Measurements from ENCODE around the gene NKX1-1. TPM values are rescaled to one million over a fixed set of nuclear protein-coding genes. Genes with fewer than 3 reads are reported as not detected.

Gene NKX1-1
- total RNA-seq, 2 experiments from 2014 or later = not detected

- Histone ChIP-seq H3K27me3 (ENCODE audit: control insufficient read depth in 1 of 2, insufficient read depth in 2 of 2, low read length in 2 of 2) (peaks cover 28 to 43% of the 10 kb centered on the region in 2 experiments), H3K27ac (ENCODE audit: low read depth in 1 of 2, low read length in 2 of 2) (no peak overlapping the region), H3K4me3 (ENCODE audit: low read length) (no peak overlapping the region), H3K4me1 (ENCODE audit: insufficient read depth, low read length) (peaks cover 22% of the 10 kb centered on the region), H3K36me3 (ENCODE audit: insufficient read depth, low read length) (no peaks in the 10 kb centered on the region), H3K9me3 (ENCODE audit: control insufficient read depth in 1 of 2, insufficient read depth in 1 of 2, low read length in 2 of 2) (peaks cover 5 to 62% of the 10 kb centered on the region in 2 experiments)
- H3K4me1 Mint-ChIP-seq (ENCODE audit: low read depth) = no peaks in the 10 kb centered on the region
- POLR2A ChIA-PET = no interaction called here
- no peak for TF ChIP-seq CTCF (IDR thresholded peaks at IDR 0.05)
- H3K4me3 Mint-ChIP-seq = no peak overlapping the region
- intact Hi-C loops (cut with DNase I, micrococcal nuclease) = no loop called here
- peak in 1 of 14 experiments; percentile 7 for DNase-seq
- H3K27ac Mint-ChIP-seq = no peak overlapping the region
- ATAC-seq (ENCODE audit: poor library complexity) = no peak
- H3K9me3 Mint-ChIP-seq = no peaks in the 10 kb centered on the region
- H3K27me3 Mint-ChIP-seq = peaks cover 22% of the 10 kb centered on the region
- CTCF ChIA-PET = no interaction called here
- no peaks in the 10 kb centered on the region for H3K36me3 Mint-ChIP-seq (ENCODE audit: low read depth)
Observed at GRCh38 chr4:1400831-1401408, 5.3 kb downstream of the NKX1-1 start.

- peaks cover 20% of the 10 kb centered on the region for H3K27me3 Mint-ChIP-seq
- CTCF ChIA-PET = no interaction called here
- Histone ChIP-seq H3K4me3 (ENCODE audit: low read length) (no peak overlapping the region), H3K9me3 (ENCODE audit: control insufficient read depth in 1 of 2, insufficient read depth in 1 of 2, low read length in 2 of 2) (peaks cover 5 to 62% of the 10 kb centered on the region in 2 experiments), H3K27ac (ENCODE audit: low read depth in 1 of 2, low read length in 2 of 2) (no peak overlapping the region), H3K27me3 (ENCODE audit: control insufficient read depth in 1 of 2, insufficient read depth in 2 of 2, low read length in 2 of 2) (peaks cover 23 to 38% of the 10 kb centered on the region in 2 experiments), H3K4me1 (ENCODE audit: insufficient read depth, low read length) (peaks cover 22% of the 10 kb centered on the region), H3K36me3 (ENCODE audit: insufficient read depth, low read length) (no peaks in the 10 kb centered on the region)
- intact Hi-C loops (cut with DNase I, micrococcal nuclease) = no loop called here
- no peak overlapping the region for H3K27ac Mint-ChIP-seq
- no peak overlapping the region for H3K4me3 Mint-ChIP-seq
- no peaks in the 10 kb centered on the region for H3K4me1 Mint-ChIP-seq (ENCODE audit: low read depth)
- no peak for TF ChIP-seq CTCF (IDR thresholded peaks at IDR 0.05)
- POLR2A ChIA-PET = no interaction called here
- DNase-seq (peak in 2 of 14 experiments; percentile 6 to 29), ATAC-seq (ENCODE audit: poor library complexity) (no peak)
- no peaks in the 10 kb centered on the region for H3K9me3 Mint-ChIP-seq
- peaks cover 5% of the 10 kb centered on the region for H3K36me3 Mint-ChIP-seq (ENCODE audit: low read depth)
Observed at GRCh38 chr4:1400191-1400805, 5.9 kb downstream of the NKX1-1 start.

GRCh38 chr4:1399508-1400190 lies 6.6 kb downstream of the NKX1-1 start:
- Mint-ChIP-seq H3K4me1 (ENCODE audit: low read depth) (no peaks in the 10 kb centered on the region), H3K36me3 (ENCODE audit: low read depth) (peaks cover 5% of the 10 kb centered on the region), H3K27ac (no peak overlapping the region), H3K4me3 (no peak overlapping the region), H3K27me3 (peaks cover 15% of the 10 kb centered on the region), H3K9me3 (no peaks in the 10 kb centered on the region)
- H3K4me1 ChIP-seq (ENCODE audit: insufficient read depth, low read length) = peaks cover 19% of the 10 kb centered on the region
- H3K4me3 ChIP-seq (ENCODE audit: low read length) = no peak overlapping the region
- peak in 1 of 14 experiments; percentile 5 for DNase-seq
- POLR2A ChIA-PET = no interaction called here
- H3K36me3 ChIP-seq (ENCODE audit: insufficient read depth, low read length) = no peaks in the 10 kb centered on the region
- no peak for TF ChIP-seq CTCF (IDR thresholded peaks at IDR 0.05)
- CTCF ChIA-PET = no interaction called here
- H3K9me3 ChIP-seq (ENCODE audit: control insufficient read depth in 1 of 2, insufficient read depth in 1 of 2, low read length in 2 of 2) = peaks cover 5 to 62% of the 10 kb centered on the region in 2 experiments
- intact Hi-C loops (cut with DNase I, micrococcal nuclease) = no loop called here
- H3K27me3 ChIP-seq (ENCODE audit: control insufficient read depth in 1 of 2, insufficient read depth in 2 of 2, low read length in 2 of 2) = peaks cover 19 to 31% of the 10 kb centered on the region in 2 experiments
- ATAC-seq (ENCODE audit: poor library complexity) = no peak
- H3K27ac ChIP-seq (ENCODE audit: low read depth in 1 of 2, low read length in 2 of 2) = no peak overlapping the region

All from CD4-positive, alpha-beta T cell (primary cell).